HG03097 (cell line): ENCODE data around the gene CHST1.

Experiments used
- ATAC-seq: cut with Tn5 transposase; IDR thresholded peaks from one replicate; pipeline ENCODE4 v1.9.1; 2021; ENCODE audit not compliant: unreplicated experiment, low FRiP score

CHST1 gene

GRCh38 chr11:45675646-45676045 lies 10.2 kb upstream of the CHST1 start:
- no peak for ATAC-seq

- no peak for ATAC-seq
Observed at GRCh38 chr11:45674481-45675190, 9.2 kb upstream of the CHST1 start.

- ATAC-seq = no peak
Observed at GRCh38 chr11:45673441-45673840, 8.0 kb upstream of the CHST1 start.

- no peak for ATAC-seq
Observed at GRCh38 chr11:45672593-45672992, 7.2 kb upstream of the CHST1 start.

GRCh38 chr11:45671246-45672171 lies 6.1 kb upstream of the CHST1 start:
- ATAC-seq = no peak

GRCh38 chr11:45670386-45671135 lies 5.1 kb upstream of the CHST1 start:
- ATAC-seq = no peak

- no peak for ATAC-seq
Observed at GRCh38 chr11:45669956-45670355, 4.5 kb upstream of the CHST1 start.

- no peak for ATAC-seq
Observed at GRCh38 chr11:45669146-45669545, 3.7 kb upstream of the CHST1 start.

GRCh38 chr11:45667929-45668680 lies 2.7 kb upstream of the CHST1 start:
- ATAC-seq = no peak

- no peak for ATAC-seq
Observed at GRCh38 chr11:45666648-45667642, 1.5 kb upstream of the CHST1 start.

GRCh38 chr11:45665933-45666647 lies 668 bp upstream of the CHST1 start:
- no peak for ATAC-seq

GRCh38 chr11:45664376-45665205 lies 831 bp downstream of the CHST1 start:
- no peak for ATAC-seq

- no peak for ATAC-seq
Observed at GRCh38 chr11:45663486-45664375, 1.7 kb downstream of the CHST1 start.

- ATAC-seq = no peak
Observed at GRCh38 chr11:45662665-45663485, 2.5 kb downstream of the CHST1 start.

GRCh38 chr11:45662096-45662664 lies 3.2 kb downstream of the CHST1 start:
- no peak for ATAC-seq
